ENCODE results near the gene PPP6R2.

PPP6R2 gene

GRCh38 chr22:50488006-50488677 lies 145.0 kb downstream of the PPP6R2 start:
- no peak for TF ChIP-seq CTCF (IDR thresholded peaks at IDR 0.05; ENCODE audit: control insufficient read depth, extremely low read depth, insufficient read depth)
- no peak for DNase-seq (ENCODE audit: low read depth)
- no peak overlapping the region for H3K4me3 ChIP-seq (ENCODE audit: low read depth, low read length)

- no peak overlapping the region for H3K4me3 ChIP-seq (ENCODE audit: low read depth, low read length)
- no peak for DNase-seq (ENCODE audit: low read depth)
- no peak for TF ChIP-seq CTCF (IDR thresholded peaks at IDR 0.05; ENCODE audit: control insufficient read depth, extremely low read depth, insufficient read depth)
These were observed 145.8 kb downstream of the PPP6R2 start for GRCh38 chr22:50488886-50489285.

GRCh38 chr22:50489363-50490243 lies 146.5 kb downstream of the PPP6R2 start:
- TF ChIP-seq CTCF (IDR thresholded peaks at IDR 0.05; ENCODE audit: control insufficient read depth, extremely low read depth, insufficient read depth): no peak
- H3K4me3 ChIP-seq (ENCODE audit: low read depth, low read length): no peak overlapping the region
- no peak for DNase-seq (ENCODE audit: low read depth)

GRCh38 chr22:50490531-50491308 lies 147.6 kb downstream of the PPP6R2 start:
- DNase-seq (ENCODE audit: low read depth): no peak
- no peak for TF ChIP-seq CTCF (IDR thresholded peaks at IDR 0.05; ENCODE audit: control insufficient read depth, extremely low read depth, insufficient read depth)
- H3K4me3 ChIP-seq (ENCODE audit: low read depth, low read length): no peak overlapping the region

Data from LNCaP clone FGC (cell line).